Bronchial epithelial cell (primary cell): ENCODE results near the gene SREK1. TPM values are rescaled to one million over a fixed set of nuclear protein-coding genes. Genes with fewer than 3 reads are reported as not detected.
"Not testable (repeated sequence)": the region's sequence is repeated elsewhere in the genome, so short reads cannot be mapped to it uniquely, and the experiment has no call there.

Source experiments
- DNase-seq: peaks from one replicate; pipeline ENCODE4 v3.0.0-alpha.2; 2010; ENCODE audit warnings: low read depth
- FAIRE-seq: peaks from 2 replicates; lab custom pipeline; 2011; peaks lifted over from hg19 to GRCh38; lab: Jason Lieb, UNC
- H3K27me3 ChIP-seq: 2 replicates; pipeline ENCODE4 v1.5.1; 2011; ENCODE audit warnings: low read length; ENCODE audit not compliant: control insufficient read depth, insufficient read depth
- H3K36me3 ChIP-seq: 2 replicates; pipeline ENCODE4 v1.5.1; 2011; ENCODE audit warnings: low read length; ENCODE audit not compliant: control insufficient read depth, insufficient read depth
- H3K4me3 ChIP-seq: 2 replicates; pipeline ENCODE4 v1.5.1; 2011; ENCODE audit warnings: mild to moderate bottlenecking, low read depth, low read length, control low read depth
- CTCF ChIP-seq: IDR thresholded peaks from 2 replicates; pipeline ENCODE4 v1.5.1; 2011; ENCODE audit warnings: mild to moderate bottlenecking, moderate library complexity, low read length, control low read depth, inconsistent platforms; ENCODE audit not compliant: insufficient read depth, severe bottlenecking
- total RNA-seq: library from RNA; depleted of rRNA; stranded (reverse); fragments of >200 nt; gene quantifications from 2 replicates; pipeline ENCODE4 v1.2.1, GENCODE V29; 2014

Gene SREK1
- total RNA-seq, 1 donor from 2014 or later = 45.5 TPM

- no peaks in the 10 kb centered on the region for H3K27me3 ChIP-seq
- TF ChIP-seq CTCF = no peak
- DNase-seq (no peak), FAIRE-seq (no peak)
- H3K4me3 ChIP-seq = no peak overlapping the region
- no peaks in the 10 kb centered on the region for H3K36me3 ChIP-seq
These were observed 15.0 kb upstream of the SREK1 start for GRCh38 chr5:66129144-66129543.

GRCh38 chr5:66130493-66130892 lies 13.6 kb upstream of the SREK1 start:
- FAIRE-seq = no peak
- no peak for DNase-seq
- no peak for TF ChIP-seq CTCF
- Histone ChIP-seq H3K27me3 (no peaks in the 10 kb centered on the region), H3K4me3 (no peak overlapping the region), H3K36me3 (no peaks in the 10 kb centered on the region)

GRCh38 chr5:66134407-66134861 lies 9.7 kb upstream of the SREK1 start:
- Histone ChIP-seq H3K27me3 (no peaks in the 10 kb centered on the region), H3K36me3 (no peaks in the 10 kb centered on the region), H3K4me3 (no peak overlapping the region)
- FAIRE-seq (no peak), DNase-seq (no peak)
- no peak for TF ChIP-seq CTCF

GRCh38 chr5:66136053-66136452 lies 8.0 kb upstream of the SREK1 start:
- H3K36me3 ChIP-seq = no peaks in the 10 kb centered on the region
- H3K4me3 ChIP-seq = no peak overlapping the region
- no peak for FAIRE-seq
- H3K27me3 ChIP-seq = no peaks in the 10 kb centered on the region
- DNase-seq = no peak
- no peak for TF ChIP-seq CTCF

- H3K36me3 ChIP-seq, H3K4me3 ChIP-seq, H3K27me3 ChIP-seq, FAIRE-seq, DNase-seq: not testable (repeated sequence)
These were observed 7.2 kb upstream of the SREK1 start for GRCh38 chr5:66136944-66137343.

- Histone ChIP-seq H3K36me3 (no peaks in the 10 kb centered on the region), H3K4me3 (no peak overlapping the region), H3K27me3 (no peaks in the 10 kb centered on the region)
- no peak for TF ChIP-seq CTCF
- DNase-seq (peak; percentile 32), FAIRE-seq (no peak)
These were observed 5.3 kb upstream of the SREK1 start for GRCh38 chr5:66138637-66139317.
